Activated naive CD4-positive, alpha-beta T cell treated with anti-CD3 and anti-CD28 coated beads, Interleukin-2, amount 10 ng/mL, durations not matched to agents 7 days and 5 days (primary cell): ENCODE data around the gene ANXA8.

Source experiments
- CTCF ChIA-PET: fragments of 350-600 bp; sonication (Branson Sonifier 250); formaldehyde crosslinking; loops from one replicate; lab custom pipeline; 2021; ENCODE audit warnings: antibody characterized with exemption; lab: Charles Lee
- DNase-seq: peaks from one replicate; pipeline ENCODE4 v3.0.0-alpha.2; 2020
- H3K27ac Mint-ChIP-seq: one replicate; pipeline ENCODE4 v1.8.0; 2021; ENCODE audit warnings: mild to moderate bottlenecking, moderate library complexity, mixed read lengths
- H3K27me3 Mint-ChIP-seq: one replicate; pipeline ENCODE4 v1.8.0; 2021; ENCODE audit warnings: mild to moderate bottlenecking, mixed read lengths
- H3K36me3 Mint-ChIP-seq: one replicate; pipeline ENCODE4 v1.8.0; 2021; ENCODE audit warnings: mixed read lengths
- H3K4me1 Mint-ChIP-seq: one replicate; pipeline ENCODE4 v1.8.0; 2021; ENCODE audit warnings: mixed read lengths
- H3K4me3 Mint-ChIP-seq: one replicate; pipeline ENCODE4 v1.8.0; 2021; ENCODE audit warnings: mild to moderate bottlenecking, moderate library complexity, mixed read lengths
- H3K9me3 Mint-ChIP-seq: one replicate; pipeline ENCODE4 v1.8.0; 2021; ENCODE audit warnings: mixed read lengths

Gene ANXA8

DNA sequence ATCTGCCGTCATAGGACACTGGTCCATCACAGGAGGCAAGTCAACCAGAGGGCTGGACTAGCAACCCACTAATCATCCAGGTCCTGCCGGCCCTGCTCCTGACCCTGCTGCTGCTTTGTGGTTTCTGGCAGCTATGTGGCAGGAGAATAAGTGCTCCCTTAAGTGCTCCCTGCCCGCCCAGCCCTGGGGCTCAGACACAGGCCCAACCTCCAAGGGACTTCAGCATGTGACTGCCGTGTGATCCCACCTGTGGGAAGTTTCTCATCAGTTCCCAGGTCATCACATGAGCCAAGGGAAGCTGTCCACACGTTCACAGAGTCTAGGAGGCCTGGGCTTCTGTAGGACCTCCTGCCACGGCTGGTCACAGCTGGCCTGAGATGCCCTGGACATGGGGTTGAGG is 65.6 kb downstream of the ANXA8 start:
- no peaks in the 10 kb centered on the region for H3K9me3 Mint-ChIP-seq
- no peaks in the 10 kb centered on the region for H3K36me3 Mint-ChIP-seq
- H3K4me3 Mint-ChIP-seq: no peak overlapping the region
- CTCF ChIA-PET: no interaction called here
- no peaks in the 10 kb centered on the region for H3K4me1 Mint-ChIP-seq
- peaks cover 9% of the 10 kb centered on the region for H3K27me3 Mint-ChIP-seq
- no peak for DNase-seq
- no peak overlapping the region for H3K27ac Mint-ChIP-seq
